Ascending aorta (tissue), 2 donors: ENCODE measurements around the gene NLGN1. TPM values are rescaled to one million over a fixed set of nuclear protein-coding genes. Genes with fewer than 3 reads are reported as not detected.

Source experiments
- DNase-seq, 2 donors: peaks; one replicate each; pipeline ENCODE4 v3.0.0-alpha.2; 2019; ENCODE audit warnings: low spot score in 2 of 2
- H3K27ac ChIP-seq, 2 donors: fragments of 200-600 bp; sonication (generic); one replicate each; pipeline ENCODE4 v1.5.1; 2016 to 2017; ENCODE audit warnings: mild to moderate bottlenecking in 1 of 2
- H3K27me3 ChIP-seq: fragments of 200-600 bp; sonication (generic); one replicate; pipeline ENCODE4 v1.5.1; 2017
- H3K36me3 ChIP-seq, 2 donors: fragments of 200-600 bp; sonication (generic); one replicate each; pipeline ENCODE4 v1.5.1; 2016
- H3K4me1 ChIP-seq, 2 donors: fragments of 200-600 bp; sonication (generic); one replicate each; pipeline ENCODE4 v1.5.1; 2016 to 2017; ENCODE audit warnings: mild to moderate bottlenecking in 1 of 2
- H3K4me3 ChIP-seq, 2 donors: fragments of 200-600 bp; sonication (generic); one replicate each; pipeline ENCODE4 v1.5.1; 2016 to 2017; ENCODE audit warnings: mild to moderate bottlenecking in 1 of 2
- H3K9me3 ChIP-seq, 2 donors: fragments of 200-600 bp; sonication (generic); one replicate each; pipeline ENCODE4 v1.5.1; 2016
- intact Hi-C: fragments of 100-400 bp; cut with DNase I; formaldehyde crosslinking; loops from one replicate; pipeline ENCODE4 v1.15.1; 2023
- total RNA-seq: library from RNA; depleted of rRNA; stranded (reverse); fragments of >200 nt; gene quantifications from one replicate; pipeline ENCODE4 v1.1.0, GENCODE V29; 2016
- TF ChIP-seq, protein P1 (sequence below), 3 experiments: fragments of 200-600 bp in 2 of 3; fragments of 450-650 bp in 1 of 3; sonication (generic) in 2 of 3; IDR thresholded peaks; one replicate each; pipeline ENCODE4 v1.5.1; 2016 to 2019; ENCODE audit warnings: antibody characterized with exemption in 3 of 3, mild to moderate bottlenecking in 1 of 3, moderate library complexity in 1 of 3

Gene NLGN1
- total RNA-seq, 1 donor from 2014 or later, result 5.2 TPM

DNA sequence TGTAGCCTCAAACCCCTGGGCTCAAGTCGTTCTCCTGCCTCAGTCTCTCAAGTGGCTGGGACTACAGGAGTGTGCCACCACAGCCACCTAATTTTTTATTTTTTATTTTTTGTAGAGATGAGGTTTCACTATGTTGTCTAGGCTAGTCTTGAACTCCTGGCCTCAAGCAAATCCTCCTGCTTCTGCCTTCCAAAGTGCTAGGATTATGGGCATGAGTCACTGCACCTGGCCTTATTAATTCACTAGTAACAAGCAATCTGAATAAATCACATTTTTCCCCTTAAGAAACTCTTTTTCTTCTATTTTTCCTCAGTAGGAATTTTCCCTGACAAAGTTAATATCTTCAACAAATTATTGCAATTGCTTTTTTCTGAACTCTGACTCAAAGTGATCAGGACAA is 336.9 kb downstream of the NLGN1 start:
- no peak for DNase-seq
- H3K27ac ChIP-seq, result no peak overlapping the region
- TF ChIP-seq, protein P1, sequence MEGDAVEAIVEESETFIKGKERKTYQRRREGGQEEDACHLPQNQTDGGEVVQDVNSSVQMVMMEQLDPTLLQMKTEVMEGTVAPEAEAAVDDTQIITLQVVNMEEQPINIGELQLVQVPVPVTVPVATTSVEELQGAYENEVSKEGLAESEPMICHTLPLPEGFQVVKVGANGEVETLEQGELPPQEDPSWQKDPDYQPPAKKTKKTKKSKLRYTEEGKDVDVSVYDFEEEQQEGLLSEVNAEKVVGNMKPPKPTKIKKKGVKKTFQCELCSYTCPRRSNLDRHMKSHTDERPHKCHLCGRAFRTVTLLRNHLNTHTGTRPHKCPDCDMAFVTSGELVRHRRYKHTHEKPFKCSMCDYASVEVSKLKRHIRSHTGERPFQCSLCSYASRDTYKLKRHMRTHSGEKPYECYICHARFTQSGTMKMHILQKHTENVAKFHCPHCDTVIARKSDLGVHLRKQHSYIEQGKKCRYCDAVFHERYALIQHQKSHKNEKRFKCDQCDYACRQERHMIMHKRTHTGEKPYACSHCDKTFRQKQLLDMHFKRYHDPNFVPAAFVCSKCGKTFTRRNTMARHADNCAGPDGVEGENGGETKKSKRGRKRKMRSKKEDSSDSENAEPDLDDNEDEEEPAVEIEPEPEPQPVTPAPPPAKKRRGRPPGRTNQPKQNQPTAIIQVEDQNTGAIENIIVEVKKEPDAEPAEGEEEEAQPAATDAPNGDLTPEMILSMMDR (IDR thresholded peaks at IDR 0.05), result no peak
- H3K4me3 ChIP-seq, result no peak overlapping the region
- H3K4me1 ChIP-seq, result no peaks in the 10 kb centered on the region
- intact Hi-C loops, result no loop called here
- no peaks in the 10 kb centered on the region for H3K36me3 ChIP-seq
- H3K27me3 ChIP-seq, result no peaks in the 10 kb centered on the region
- no peaks in the 10 kb centered on the region for H3K9me3 ChIP-seq

DNA sequence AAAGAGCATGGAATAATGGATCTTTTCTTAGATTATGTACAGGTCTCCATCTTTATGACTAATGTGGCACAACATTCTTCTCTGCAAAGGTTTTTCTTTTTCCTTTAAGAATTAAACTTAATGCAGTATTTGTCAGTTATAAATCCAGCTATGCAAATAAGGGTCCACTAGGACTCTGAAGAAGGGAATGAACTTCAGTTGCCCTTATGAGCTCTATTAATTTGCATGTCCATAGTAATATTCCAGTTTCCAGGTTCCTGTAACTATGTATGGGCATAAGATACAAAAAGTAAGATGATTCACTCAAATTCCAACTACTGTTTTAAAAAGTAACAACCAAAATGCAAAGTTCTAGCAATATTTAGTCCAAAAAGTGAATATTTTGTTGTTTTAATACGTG is 337.4 kb downstream of the NLGN1 start:
- H3K27ac ChIP-seq, result no peak overlapping the region
- H3K4me1 ChIP-seq, result no peaks in the 10 kb centered on the region
- no peak for DNase-seq
- H3K27me3 ChIP-seq, result no peaks in the 10 kb centered on the region
- no peaks in the 10 kb centered on the region for H3K36me3 ChIP-seq
- no peak overlapping the region for H3K4me3 ChIP-seq
- intact Hi-C loops, result no loop called here
- TF ChIP-seq, protein P1 (IDR thresholded peaks at IDR 0.05), result no peak
- no peaks in the 10 kb centered on the region for H3K9me3 ChIP-seq

- Histone ChIP-seq H3K9me3 (no peaks in the 10 kb centered on the region), H3K36me3 (no peaks in the 10 kb centered on the region), H3K27ac (no peak overlapping the region), H3K4me1 (no peaks in the 10 kb centered on the region), H3K4me3 (no peak overlapping the region), H3K27me3 (no peaks in the 10 kb centered on the region)
- TF ChIP-seq, protein P1 (IDR thresholded peaks at IDR 0.05), result no peak
- intact Hi-C loops, result no loop called here
- no peak for DNase-seq
Measured at GRCh38 chr3:173735841-173736240, 338.3 kb downstream of the NLGN1 start.

- intact Hi-C loops, result no loop called here
Measured at GRCh38 chr3:173737167-173737808, 339.7 kb downstream of the NLGN1 start.

DNA sequence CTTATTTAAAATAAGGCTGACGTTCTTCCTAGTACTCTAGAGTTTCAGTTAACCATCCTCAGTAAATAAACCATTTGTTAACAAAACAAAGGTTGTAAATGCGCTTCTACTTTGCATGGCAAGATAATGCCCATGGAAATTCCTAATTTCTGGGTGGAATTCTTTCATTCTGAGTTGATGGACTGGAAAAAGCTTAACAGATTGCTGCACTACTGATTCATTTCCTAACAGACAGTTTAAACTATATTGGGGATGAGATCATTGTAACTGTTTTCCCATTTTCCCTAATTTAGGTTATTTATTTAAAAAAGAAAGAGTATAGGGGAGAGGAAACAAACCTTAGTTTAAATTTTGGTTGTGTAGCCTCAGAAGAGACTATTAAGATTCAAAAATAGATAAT is 342.2 kb downstream of the NLGN1 start:
- TF ChIP-seq, protein P1 (IDR thresholded peaks at IDR 0.05), result no peak
- intact Hi-C loops, result no loop called here
- Histone ChIP-seq H3K27ac (no peak overlapping the region), H3K4me1 (no peaks in the 10 kb centered on the region), H3K27me3 (no peaks in the 10 kb centered on the region), H3K4me3 (no peak overlapping the region), H3K36me3 (no peaks in the 10 kb centered on the region), H3K9me3 (no peaks in the 10 kb centered on the region)
- no peak for DNase-seq

More at GRCh38 chr3:173737167-173737808, 339.7 kb downstream of the NLGN1 start:
- Histone ChIP-seq H3K4me1 (no peaks in the 10 kb centered on the region), H3K27me3 (no peaks in the 10 kb centered on the region), H3K36me3 (no peaks in the 10 kb centered on the region), H3K4me3 (no peak overlapping the region), H3K9me3 (no peaks in the 10 kb centered on the region), H3K27ac (no peak overlapping the region)
- TF ChIP-seq, protein P1 (IDR thresholded peaks at IDR 0.05), result no peak
- no peak for DNase-seq

GRCh38 chr3:173742491-173742890 is 344.9 kb downstream of the NLGN1 start:
- Histone ChIP-seq H3K27ac (no peak overlapping the region), H3K4me3 (peak overlapping the region; percentile 37 to 39), H3K9me3 (no peaks in the 10 kb centered on the region), H3K36me3 (no peaks in the 10 kb centered on the region), H3K27me3 (no peaks in the 10 kb centered on the region), H3K4me1 (no peaks in the 10 kb centered on the region)
- no peak for DNase-seq
- intact Hi-C loops, result no loop called here
- TF ChIP-seq, protein P1 (IDR thresholded peaks at IDR 0.05), result no peak
